Forelimb muscle (tissue), 1 donor: ENCODE data around the gene ANO1. TPM values are rescaled to one million over a fixed set of nuclear protein-coding genes. Genes with fewer than 3 reads are reported as not detected.
"Not testable (repeated sequence)": the region's sequence is repeated elsewhere in the genome, so short reads cannot be mapped to it uniquely, and the experiment has no call there.

Experiments
- DNase-seq: peaks from one replicate; pipeline ENCODE4 v3.0.0-alpha.2; 2013; ENCODE audit warnings: low read depth
- polyA plus RNA-seq: library from polyadenylated mRNA; unstranded; fragments of 120-200 nt; gene quantifications from one replicate; pipeline ENCODE4 v1.2.1, GENCODE V29; 2013; ENCODE audit not compliant: insufficient read length

ANO1 gene
- polyA plus RNA-seq, 1 donor, result 6.3 TPM

- DNase-seq, result no peak
Observed at GRCh38 chr11:70209391-70209912, 131.3 kb downstream of the ANO1 start.

- no peak for DNase-seq
Observed at GRCh38 chr11:70210051-70210501, 132.0 kb downstream of the ANO1 start.

- DNase-seq, result no peak
Observed at GRCh38 chr11:70210530-70210929, 132.4 kb downstream of the ANO1 start.

DNA sequence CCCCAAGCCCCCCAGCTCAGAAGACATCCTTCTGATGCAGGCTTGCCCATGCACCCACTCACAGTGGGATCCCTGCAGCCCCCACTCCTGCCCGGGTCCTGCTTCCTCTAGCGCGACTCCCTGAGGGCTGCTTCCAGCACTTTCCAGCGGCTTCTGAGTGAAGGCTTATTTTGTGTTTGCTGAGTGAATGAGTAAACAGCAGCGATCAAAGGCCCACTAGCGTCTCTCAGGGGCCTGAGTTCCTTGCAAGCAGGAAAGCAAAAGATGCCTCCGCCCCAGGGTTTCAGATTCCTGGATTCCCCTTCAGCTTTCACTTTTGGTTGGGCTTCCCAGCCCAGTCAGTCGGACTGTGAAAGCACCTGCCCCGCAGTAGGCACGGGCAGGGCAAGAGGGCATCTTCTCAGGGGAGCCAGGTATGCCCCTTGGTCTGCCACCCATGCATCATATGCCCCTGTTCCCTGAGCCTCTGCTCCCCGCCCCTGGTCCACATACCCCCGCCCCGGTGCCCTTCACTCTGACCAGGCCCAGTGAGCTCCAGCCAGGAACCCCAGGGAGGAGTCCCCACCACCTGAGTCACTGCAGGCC lies 134.2 kb downstream of the ANO1 start:
- DNase-seq, result no peak

DNA sequence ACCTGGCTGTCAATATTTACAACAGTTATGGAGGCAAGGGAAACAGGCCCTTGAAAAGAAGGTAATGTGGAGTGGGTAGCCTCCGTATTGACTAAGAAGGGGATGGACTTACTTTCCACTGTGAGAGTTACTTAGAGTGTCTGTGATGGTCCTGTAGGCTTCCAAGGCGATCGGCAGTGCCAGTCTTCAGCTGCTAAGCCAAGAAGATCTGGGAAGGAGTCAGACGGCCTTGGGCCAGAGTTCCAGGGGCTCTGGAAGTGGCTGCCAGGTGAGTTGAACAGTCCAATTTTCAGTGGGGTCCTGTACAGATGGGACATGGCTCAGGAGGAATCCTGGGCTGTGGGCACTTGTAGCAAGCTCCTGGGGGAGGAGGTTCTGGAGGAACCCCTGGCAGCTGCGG lies 139.3 kb downstream of the ANO1 start:
- not testable (repeated sequence) for DNase-seq

DNA sequence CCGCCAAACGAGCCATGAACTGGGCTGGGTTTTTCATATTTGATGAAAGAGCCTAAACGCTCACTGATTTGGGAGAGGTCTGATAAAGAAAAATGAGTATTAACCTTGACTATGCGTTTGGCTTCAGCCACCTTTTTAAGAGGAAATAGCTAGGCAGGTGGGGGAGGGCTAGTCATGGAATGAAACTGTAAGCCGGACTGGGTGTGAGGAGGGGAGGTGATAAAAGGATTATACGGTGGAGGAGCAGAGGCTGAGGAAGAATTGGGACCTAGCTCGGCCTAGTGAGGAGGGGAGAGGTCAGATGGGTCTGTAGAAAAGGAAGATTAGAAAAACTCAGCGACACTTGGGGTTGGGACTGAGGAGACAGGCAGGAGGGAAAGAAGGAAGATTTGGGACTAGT lies 140.0 kb downstream of the ANO1 start:
- not testable (repeated sequence) for DNase-seq

- no peak for DNase-seq
Observed at GRCh38 chr11:70220136-70220535, 142.0 kb downstream of the ANO1 start.

DNA sequence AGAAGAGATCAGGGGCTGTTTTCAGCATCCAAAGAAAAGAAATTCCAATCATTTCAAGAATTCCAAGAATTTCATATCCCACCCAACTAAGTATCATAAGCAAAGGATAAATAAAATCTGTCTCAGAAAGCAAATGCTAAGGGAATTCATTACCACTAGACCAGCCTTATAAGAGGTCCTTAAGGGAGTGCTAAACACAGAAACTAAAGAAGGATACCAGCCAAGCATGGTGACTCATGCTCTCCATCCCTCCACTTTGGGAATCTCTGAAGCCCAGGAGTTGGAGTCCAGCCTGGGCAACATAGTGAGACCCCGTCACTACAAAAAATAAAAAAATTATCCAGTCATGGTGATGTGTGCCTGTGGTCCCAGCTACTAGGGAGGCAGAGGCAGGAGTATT lies 142.8 kb downstream of the ANO1 start:
- DNase-seq, result no peak

DNA sequence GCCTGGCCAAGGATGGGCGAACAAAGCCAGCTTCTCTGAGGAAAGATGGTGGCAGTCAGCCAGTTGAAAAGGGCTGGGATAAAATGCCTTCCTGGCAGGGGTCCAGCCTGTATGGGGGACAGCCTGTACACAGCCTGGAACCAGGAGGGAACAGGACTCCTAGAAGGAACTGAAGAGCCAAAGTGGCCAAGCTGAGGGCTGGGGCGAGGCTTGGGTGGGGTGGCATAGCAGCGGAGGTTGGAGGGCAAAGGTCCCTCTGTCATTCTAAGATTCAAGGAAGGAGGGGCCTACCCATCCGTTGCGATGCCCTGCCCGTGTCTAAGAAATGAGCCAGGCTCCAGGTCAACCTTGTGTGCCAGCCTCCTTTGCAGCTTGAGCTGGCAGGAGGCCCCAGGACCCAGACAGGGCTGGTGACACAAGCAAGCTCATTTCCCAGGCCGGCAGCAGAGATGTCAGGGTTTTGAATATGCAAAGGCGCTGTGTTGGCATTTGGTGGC lies 147.6 kb downstream of the ANO1 start:
- DNase-seq, result no peak

GRCh38 chr11:70226183-70226582 lies 148.1 kb downstream of the ANO1 start:
- DNase-seq, result no peak

GRCh38 chr11:70226967-70227366 lies 148.8 kb downstream of the ANO1 start:
- no peak for DNase-seq

GRCh38 chr11:70229737-70230136 lies 151.6 kb downstream of the ANO1 start:
- no peak for DNase-seq

DNA sequence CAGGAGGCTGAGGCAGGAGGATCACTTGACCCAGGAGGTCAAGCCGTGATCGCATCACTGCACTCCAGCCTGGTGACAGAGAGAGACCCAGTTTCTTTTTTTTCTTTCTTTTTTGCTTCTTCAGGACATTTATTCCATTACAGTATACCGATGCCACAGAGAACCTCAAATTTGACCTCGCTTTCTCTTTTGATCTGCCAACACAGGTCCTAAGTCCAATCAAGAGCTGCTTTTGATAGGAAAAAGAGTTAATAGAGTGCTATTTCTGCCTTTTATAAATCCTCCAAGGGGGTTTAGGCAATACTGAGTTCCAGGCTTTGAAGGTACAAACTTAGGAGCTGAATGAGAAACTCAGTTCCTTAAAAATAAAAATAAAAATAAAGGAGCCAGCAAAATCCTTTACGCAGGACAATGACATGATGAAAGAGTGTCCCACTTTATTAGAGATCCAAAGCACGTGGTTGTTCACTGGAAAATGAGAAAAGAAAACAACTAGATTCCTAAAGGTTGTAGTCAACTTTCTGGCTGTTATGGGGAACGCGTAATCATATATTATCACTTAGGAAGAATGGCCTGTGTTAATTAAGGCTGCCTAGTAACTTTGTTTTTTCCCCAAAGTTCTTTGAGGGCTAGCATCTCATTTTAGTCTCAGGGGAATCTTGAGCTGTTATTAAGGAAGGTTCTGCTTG lies 152.2 kb downstream of the ANO1 start:
- no peak for DNase-seq

- no peak for DNase-seq
Observed at GRCh38 chr11:70230840-70231710, 153.0 kb downstream of the ANO1 start.

GRCh38 chr11:70233034-70233433 lies 154.9 kb downstream of the ANO1 start:
- no peak for DNase-seq

DNA sequence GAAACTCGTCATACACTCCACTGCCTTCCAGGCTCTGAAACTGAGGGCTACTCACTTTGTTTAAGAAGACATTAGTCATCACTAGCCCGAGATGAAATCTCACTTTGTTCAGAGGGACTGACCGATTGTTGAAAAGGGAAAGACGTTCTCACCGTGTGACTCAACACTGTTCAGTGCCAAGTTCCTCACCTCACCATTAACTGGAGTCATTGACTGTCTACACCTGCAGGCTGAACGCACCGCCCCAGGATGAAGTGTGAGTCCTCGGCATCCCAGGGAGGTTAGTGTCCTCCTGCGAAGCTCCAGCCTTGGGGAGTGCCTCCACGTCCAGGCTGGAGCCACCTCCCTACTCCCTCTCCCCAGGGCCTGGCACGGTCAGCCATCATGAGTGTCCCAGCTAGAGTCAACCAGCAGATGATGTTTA lies 155.4 kb downstream of the ANO1 start:
- no peak for DNase-seq

- no peak for DNase-seq
Observed at GRCh38 chr11:70233962-70234361, 155.8 kb downstream of the ANO1 start.

Other genes starting within 250 kb of the ANO1 start
- 10.1 TPM for gene FADD, start 125.0 kb downstream of the ANO1 start, polyA plus RNA-seq
- gene PPFIA1, start 192.4 kb downstream of the ANO1 start, polyA plus RNA-seq, result 31.2 TPM